ENCODE measurements around the gene OIP5. TPM values are rescaled to one million over a fixed set of nuclear protein-coding genes. Genes with fewer than 3 reads are reported as not detected.
A peak's percentile ranks its signal among the peaks of the same experiment; 100 is the strongest.

Gene OIP5
- total RNA-seq, 2 donors from 2014 or later = not detected

- WGBS, 2 donors = 86 to 92% methylated on average over 13 of the region's 13 CpGs
- H3K36me3 ChIP-seq (replicated peaks in 1 of 2; ENCODE audit: insufficient read depth in 1 of 2, low read depth in 2 of 2) = no peaks in the 10 kb centered on the region
- no peak overlapping the region for H3K4me3 ChIP-seq
- no peak for DNase-seq
- H3K27me3 ChIP-seq = no peaks in the 10 kb centered on the region
- intact Hi-C loops (cut with DNase I) = no loop called here
- H3K4me1 ChIP-seq = peaks cover 9% of the 10 kb centered on the region
- H3K9me3 ChIP-seq = no peaks in the 10 kb centered on the region
- ATAC-seq = no peak
- no peak overlapping the region for H3K27ac ChIP-seq
- TF ChIP-seq POLR2A (IDR thresholded peaks at IDR 0.05) (no peak), CTCF (IDR thresholded peaks at IDR 0.05) (no peak)
These were observed 5.5 kb upstream of the OIP5 start for GRCh38 chr15:41337631-41338522.

GRCh38 chr15:41337047-41337446, 4.7 kb upstream of the OIP5 start:
- H3K36me3 ChIP-seq (replicated peaks in 1 of 2; ENCODE audit: insufficient read depth in 1 of 2, low read depth in 2 of 2) = no peaks in the 10 kb centered on the region
- TF ChIP-seq CTCF (IDR thresholded peaks at IDR 0.05) = no peak
- no peak for TF ChIP-seq POLR2A (IDR thresholded peaks at IDR 0.05)
- peaks cover 9% of the 10 kb centered on the region for H3K4me1 ChIP-seq
- intact Hi-C loops (cut with DNase I) = no loop called here
- ATAC-seq (no peak), DNase-seq (no peak)
- H3K27me3 ChIP-seq = no peaks in the 10 kb centered on the region
- H3K4me3 ChIP-seq = no peak overlapping the region
- H3K9me3 ChIP-seq = no peaks in the 10 kb centered on the region
- 97 to 100% methylated on average over 6 of the region's 6 CpGs for WGBS, 2 donors
- no peak overlapping the region for H3K27ac ChIP-seq

- TF ChIP-seq POLR2A (IDR thresholded peaks at IDR 0.05) = no peak
- no peaks in the 10 kb centered on the region for H3K27me3 ChIP-seq
- H3K4me1 ChIP-seq = peaks cover 9% of the 10 kb centered on the region
- H3K4me3 ChIP-seq = no peak overlapping the region
- H3K9me3 ChIP-seq = no peaks in the 10 kb centered on the region
- no peaks in the 10 kb centered on the region for H3K36me3 ChIP-seq (replicated peaks in 1 of 2; ENCODE audit: insufficient read depth in 1 of 2, low read depth in 2 of 2)
- ATAC-seq (no peak), DNase-seq (no peak)
- WGBS, 2 donors = 85 to 92% methylated on average over 4 of the region's 4 CpGs
- H3K27ac ChIP-seq = no peak overlapping the region
- intact Hi-C loops (cut with DNase I) = no loop called here
These were observed 4.2 kb upstream of the OIP5 start for GRCh38 chr15:41336549-41336948.

GRCh38 chr15:41334293-41335120, 2.1 kb upstream of the OIP5 start:
- no peaks in the 10 kb centered on the region for H3K36me3 ChIP-seq (replicated peaks in 1 of 2; ENCODE audit: insufficient read depth in 1 of 2, low read depth in 2 of 2)
- H3K4me3 ChIP-seq = no peak overlapping the region
- H3K27me3 ChIP-seq = no peaks in the 10 kb centered on the region
- peaks cover 9% of the 10 kb centered on the region for H3K4me1 ChIP-seq
- no peak for ATAC-seq
- TF ChIP-seq POLR2A (IDR thresholded peaks at IDR 0.05) (no peak), CTCF (IDR thresholded peaks at IDR 0.05) (no peak)
- no peak overlapping the region for H3K27ac ChIP-seq
- no peak for DNase-seq
- intact Hi-C loops (cut with DNase I) = no loop called here
- no peaks in the 10 kb centered on the region for H3K9me3 ChIP-seq
- 80 to 83% methylated on average over 9 to 12 of the region's 12 CpGs for WGBS, 2 donors

- Histone ChIP-seq H3K27ac (peak overlapping the region; percentile 57 to 82 (median 76)), H3K4me3 (peak overlapping the region in 1 of 2 donors; percentile 59), H3K36me3 (replicated peaks in 1 of 2; ENCODE audit: insufficient read depth in 1 of 2, low read depth in 2 of 2) (no peaks in the 10 kb centered on the region), H3K9me3 (no peaks in the 10 kb centered on the region), H3K27me3 (no peaks in the 10 kb centered on the region), H3K4me1 (peaks cover 9% of the 10 kb centered on the region)
- TF ChIP-seq CTCF (IDR thresholded peaks at IDR 0.05) = no peak
- TF ChIP-seq POLR2A (IDR thresholded peaks at IDR 0.05) = no peak
- intact Hi-C loops (cut with DNase I) = no loop called here
- ATAC-seq (no peak), DNase-seq (no peak)
- WGBS, 2 donors = 0 to 2% methylated on average over 11 to 26 of the region's 26 CpGs
These were observed 703 bp upstream of the OIP5 start for GRCh38 chr15:41333026-41333562.

All from body of pancreas (tissue), 4 donors.